Fibroblast of upper back skin (primary cell): ENCODE results near the gene PTPRD.

Experiments
- DNase-seq: peaks from one replicate; pipeline ENCODE4 v3.0.0-alpha.2; 2013

The PTPRD gene

DNA sequence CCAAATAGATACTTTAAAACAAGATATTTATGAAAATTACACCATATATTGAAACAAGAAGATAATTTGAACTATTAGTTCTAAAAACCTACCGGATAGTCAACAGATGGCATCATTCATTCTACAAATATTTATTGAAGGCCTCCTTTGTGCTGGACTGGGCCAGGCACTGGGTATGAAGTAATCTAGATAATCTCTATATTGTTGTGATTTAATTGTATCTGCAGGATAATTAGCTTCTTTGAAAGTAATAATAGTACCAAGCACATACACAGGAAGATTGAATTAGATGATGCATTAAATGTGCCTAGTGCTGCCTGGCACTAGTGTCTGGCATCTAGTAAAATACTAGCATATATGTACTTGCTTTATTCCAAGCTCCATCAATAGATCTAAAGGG, 2078.0 kb downstream of the PTPRD start:
- DNase-seq: no peak

DNA sequence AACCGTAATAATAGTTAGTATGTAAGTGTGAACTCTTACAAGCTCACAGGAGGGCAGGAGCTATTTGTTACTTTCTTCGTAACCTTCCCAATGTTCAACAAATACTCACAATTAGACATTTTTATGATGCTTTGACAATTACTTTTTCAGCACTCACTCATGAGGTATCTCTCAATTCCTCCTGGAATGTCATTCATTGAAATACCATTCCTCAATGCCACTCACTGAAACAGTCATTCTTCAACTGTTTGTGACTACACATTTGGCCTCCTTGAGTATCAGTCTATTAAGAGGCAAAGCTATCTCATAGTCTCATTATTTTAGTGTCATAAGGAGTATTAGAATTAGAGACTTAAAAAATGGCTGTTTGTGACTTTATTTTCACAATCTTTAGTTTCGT, 2079.1 kb downstream of the PTPRD start:
- DNase-seq: no peak

DNA sequence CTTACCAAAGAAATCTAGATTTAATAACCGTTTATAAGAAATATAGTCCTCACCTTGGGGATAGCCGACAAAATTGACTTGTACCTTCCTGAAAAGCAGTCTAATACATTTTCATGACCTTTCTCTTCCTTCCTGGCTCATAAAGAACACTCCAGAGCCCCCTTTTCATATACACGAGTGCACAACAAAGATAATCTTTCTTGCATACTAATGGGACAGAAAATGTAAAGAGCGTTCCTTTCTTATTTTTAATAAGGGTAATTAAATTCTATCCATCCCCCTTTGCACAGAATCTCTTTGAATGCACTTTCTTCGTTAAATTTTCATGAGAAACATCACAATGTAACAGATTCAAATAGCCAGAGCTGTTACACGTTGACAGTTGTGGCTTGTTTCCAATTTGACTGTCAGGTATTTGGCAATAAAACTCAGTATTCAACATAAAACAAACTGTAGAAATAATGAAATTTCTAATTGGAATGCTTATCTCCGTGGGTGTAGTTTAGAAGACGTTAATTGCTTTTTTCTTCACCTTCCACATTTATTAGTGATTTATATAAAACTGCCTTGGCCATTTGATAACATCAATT, 2080.9 kb downstream of the PTPRD start:
- DNase-seq: no peak

DNA sequence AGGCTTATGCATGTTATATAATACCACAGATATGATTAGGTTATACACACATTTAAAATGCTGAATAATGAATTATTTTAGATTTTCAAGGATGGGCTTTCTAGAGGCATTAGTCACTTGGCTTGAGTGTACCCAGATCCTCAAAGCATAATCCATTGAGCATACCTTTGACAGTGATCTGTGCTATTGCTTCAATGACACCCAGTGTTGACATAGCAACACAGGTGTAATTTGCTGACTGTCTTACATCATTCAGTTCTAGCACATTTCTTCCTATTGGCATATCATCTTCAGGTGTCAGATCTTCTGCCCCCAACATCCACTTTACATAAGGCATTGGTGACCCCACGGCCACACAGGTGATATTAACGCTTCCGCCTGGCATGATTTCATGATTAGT, 2091.7 kb downstream of the PTPRD start:
- no peak for DNase-seq

DNA sequence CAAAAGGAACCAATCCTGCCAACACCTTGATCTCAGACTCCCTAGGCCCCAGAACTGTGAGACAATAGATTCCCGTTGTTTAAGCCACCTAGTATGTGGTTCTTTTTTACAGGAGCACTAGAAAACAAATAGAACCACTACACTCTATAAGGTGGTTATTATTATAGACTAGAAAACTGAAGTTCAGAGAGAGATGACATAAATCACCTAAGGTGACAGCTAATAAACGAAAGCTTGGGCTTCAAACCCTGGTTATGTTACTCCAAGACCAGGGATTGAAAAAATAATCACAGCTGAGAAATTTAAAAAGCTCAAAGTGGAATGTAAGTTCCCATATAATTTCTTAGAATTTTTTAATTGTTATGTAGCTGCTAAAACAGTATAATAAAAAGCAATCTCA, 2097.1 kb downstream of the PTPRD start:
- no peak for DNase-seq

DNA sequence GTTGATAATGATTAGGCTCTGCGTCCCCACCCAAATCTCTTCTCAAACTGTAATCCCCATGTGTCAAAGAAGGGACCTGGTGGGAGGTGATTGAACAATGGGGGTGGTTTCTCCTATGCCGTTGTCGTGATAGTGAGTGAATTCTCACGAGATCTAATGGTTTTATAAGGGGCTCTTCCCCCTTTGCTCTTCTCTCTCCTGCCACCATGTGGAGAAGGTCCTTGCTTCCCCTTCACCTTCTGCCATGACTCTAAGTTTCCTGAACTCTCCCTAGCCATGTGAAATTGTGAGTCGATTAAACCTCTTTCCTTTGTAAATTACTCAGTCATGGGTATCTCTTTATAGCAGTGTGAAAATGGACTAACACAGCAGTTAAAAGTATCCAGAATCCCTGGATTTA, 2098.0 kb downstream of the PTPRD start:
- DNase-seq: no peak

DNA sequence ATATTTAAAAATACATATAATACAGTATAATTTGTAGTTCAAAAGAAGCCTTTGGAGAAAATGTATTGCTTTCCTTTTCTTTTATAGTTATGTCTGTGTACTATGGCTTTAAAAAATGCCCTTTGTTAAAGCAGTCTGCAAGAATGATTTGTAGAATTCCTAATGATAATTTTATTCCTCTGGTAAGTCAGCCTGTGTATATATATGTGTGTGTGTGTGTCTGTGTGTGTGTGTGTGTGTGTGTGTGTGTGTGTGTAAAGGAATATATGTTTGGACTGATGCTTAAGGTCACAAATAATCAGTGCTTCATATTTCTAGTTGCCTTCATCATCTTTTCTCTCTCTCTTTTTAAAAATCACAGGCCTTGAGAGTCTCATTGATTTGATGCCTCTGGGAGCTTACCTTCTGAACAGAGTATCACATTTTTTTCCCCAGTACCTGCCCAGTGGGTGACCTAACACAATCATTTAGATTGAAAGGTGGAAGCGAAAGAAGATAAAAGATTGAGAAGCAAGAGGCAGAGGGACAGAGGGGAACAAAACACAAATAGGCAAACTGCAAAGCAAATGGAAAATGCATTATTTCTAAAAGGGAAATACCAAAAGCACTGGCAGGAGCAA, 2104.0 kb downstream of the PTPRD start:
- DNase-seq: no peak

DNA sequence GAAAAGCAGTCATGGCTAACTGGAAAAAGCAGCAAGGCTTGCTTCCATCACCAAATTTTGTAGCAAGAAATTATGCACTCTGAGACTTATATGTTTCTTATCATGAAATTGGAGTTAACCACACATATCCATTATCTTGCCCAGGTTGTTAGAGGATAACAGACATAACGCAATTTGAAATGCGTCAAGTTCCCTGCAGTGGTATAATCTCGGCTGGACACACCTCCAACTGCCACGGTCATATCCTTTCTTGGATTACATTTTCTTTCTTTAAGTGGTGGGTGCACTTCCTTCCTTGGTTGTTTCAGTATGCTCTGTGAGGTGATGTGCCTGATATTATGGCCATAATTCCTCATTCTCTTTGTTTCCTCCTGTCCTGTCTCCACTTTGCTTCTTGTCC, 2118.2 kb downstream of the PTPRD start:
- no peak for DNase-seq

DNA sequence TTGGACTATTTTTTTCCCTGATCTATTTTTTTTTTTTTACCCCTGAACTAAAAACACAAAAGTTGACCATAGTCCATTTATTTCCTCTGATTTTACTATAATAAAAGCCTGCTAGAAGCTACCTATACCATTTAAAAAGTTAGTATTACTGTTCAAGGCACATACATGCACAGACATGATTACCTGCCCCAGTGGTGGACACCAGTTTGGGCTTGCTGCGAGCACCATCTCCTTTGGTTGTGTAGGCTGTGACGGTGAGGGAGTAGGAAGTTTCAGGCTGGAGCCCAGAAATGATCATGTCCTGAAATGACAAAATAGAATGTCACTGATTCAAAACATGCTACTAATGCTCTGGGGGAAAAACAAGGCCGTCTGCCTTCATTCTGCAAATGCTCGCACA, 2120.1 kb downstream of the PTPRD start:
- DNase-seq: no peak

DNA sequence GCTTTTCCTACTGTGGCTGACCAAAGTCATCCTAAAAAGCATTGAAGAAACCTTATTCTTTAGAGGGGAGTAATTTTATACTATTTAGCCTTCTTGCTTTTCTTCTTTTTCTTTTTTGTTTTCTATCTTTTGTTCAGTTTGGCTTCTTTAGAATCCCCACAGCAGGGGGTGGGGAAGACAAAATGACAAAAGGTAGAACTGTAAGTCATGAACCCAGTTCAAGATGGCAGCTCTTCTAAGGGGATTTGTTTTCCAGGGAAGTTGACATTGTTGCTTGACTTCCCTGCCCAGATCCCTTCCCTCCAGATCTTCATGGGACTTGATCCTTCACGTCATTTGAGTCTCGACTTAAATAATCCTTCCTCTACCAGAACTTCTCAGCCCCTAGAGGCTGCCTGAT, 2120.8 kb downstream of the PTPRD start:
- no peak for DNase-seq

DNA sequence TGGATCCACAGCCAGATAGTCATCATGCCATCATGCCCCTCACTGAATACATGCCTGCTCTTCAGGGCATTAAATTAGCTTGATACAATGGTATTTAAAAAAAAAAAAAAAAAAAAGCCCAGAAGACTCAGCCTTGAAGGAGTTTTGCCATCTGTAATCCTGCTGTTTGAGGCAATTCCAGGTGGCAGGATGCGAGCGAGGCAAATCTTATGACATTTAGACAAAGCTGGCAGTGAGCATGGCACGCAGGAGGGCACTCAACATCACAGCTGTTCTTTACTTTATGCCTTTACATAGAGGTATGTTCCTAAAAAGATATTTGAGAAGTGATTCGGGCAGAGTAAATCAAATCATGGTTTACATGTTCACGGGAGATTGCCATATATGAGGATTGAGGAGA, 2121.2 kb downstream of the PTPRD start:
- DNase-seq: no peak

DNA sequence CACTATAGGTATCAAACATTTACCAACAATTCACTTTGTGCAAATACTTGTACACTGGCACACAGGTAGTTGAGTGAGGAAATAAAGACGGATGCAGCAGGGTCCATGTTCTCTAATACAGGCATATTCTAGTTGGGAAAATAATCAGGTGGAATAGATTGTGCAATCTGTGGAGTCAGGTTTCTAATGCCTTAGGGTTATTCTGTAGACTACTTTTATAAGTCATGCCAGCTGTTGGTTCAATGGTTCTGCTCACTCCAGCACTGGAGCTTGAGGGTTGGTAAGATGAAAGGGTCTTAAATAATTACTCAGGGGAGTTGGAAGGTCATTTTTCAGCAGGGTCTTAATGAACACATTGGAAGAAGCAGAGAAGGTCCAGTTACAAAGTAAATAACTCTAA, 2123.0 kb downstream of the PTPRD start:
- DNase-seq: no peak

DNA sequence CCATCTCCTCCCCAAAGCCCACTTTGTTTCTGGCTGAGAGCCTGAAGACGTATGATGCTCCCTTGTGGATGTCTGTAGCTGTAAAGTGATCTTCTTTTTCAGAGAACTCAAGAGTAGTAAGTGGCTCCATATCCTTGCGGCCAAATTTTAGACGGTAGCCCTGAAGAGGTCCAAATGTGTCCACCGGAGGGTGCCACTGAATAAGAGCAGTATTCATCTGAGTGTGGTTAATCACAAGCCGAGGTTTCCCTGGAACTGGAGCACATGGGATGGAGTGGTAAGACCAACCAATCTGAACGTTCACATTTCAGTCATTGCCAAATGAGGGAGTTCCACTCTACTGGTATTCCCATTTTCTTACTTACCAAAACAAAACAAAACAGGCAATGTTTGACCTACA, 2126.7 kb downstream of the PTPRD start:
- peak; percentile 57 for DNase-seq

DNA sequence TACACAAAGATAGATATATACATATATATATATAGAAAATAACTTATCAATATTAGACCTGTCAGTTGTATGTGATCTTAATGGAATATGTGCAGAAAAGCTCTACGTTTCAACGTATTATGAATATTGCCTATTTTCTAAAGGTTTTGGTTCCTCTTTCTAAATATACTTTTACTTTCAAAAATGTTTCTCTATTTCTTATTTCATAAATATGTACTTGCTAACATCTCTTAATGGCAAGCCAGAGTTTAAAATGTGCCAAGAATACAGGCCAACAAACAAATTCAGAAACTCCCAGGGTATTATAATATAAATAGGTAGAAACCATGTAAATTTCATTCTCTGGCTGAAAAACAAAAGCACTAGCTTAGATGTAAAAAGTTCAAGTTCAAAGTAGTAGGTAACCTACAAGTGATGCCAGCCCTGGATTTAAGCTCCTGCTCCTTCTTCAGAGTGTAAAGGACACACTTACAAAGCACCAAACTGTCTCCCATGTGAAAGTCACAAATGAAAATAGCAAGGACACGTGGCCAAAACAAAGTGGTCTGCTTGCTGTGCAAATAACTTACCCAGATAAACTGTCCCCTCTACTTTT, 2128.1 kb downstream of the PTPRD start:
- DNase-seq: no peak

DNA sequence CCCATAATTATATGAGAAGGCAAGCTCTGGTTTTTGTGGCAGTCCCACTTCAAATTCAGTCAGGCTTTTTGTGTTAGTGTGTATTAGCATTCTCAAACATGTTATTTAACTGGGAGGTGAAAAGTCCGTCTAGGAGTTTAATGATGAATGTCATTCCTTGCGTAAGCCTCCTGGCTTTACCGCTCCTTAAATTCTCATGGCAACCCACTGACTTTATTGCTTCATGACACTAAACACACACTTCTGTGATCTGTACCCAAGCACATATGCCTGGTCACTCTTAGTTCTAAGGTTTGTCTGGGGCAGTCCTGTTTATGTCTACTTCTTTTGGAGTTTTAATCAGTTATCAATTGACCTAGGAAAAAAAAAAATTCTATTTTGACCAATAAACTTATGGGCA, 2135.4 kb downstream of the PTPRD start:
- DNase-seq: no peak

DNA sequence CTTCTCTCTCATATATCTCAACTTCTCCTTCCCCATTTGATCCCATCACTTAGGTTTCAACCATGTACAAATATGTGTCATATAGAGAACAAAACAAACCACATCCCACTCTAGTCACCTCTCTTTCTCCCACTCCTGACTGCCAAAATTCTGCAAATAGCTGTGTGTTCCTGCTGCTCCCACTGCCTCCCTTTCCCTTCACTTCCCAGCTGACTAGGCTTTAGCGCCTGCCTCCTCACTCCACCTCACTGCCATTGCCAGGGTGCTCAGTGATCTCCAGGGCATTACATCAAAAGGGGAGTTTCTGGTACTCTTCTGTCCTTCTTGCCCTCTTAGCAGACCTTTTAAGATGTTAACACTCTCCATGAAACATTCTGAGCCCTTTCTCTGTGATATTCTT, 2137.9 kb downstream of the PTPRD start:
- no peak for DNase-seq

DNA sequence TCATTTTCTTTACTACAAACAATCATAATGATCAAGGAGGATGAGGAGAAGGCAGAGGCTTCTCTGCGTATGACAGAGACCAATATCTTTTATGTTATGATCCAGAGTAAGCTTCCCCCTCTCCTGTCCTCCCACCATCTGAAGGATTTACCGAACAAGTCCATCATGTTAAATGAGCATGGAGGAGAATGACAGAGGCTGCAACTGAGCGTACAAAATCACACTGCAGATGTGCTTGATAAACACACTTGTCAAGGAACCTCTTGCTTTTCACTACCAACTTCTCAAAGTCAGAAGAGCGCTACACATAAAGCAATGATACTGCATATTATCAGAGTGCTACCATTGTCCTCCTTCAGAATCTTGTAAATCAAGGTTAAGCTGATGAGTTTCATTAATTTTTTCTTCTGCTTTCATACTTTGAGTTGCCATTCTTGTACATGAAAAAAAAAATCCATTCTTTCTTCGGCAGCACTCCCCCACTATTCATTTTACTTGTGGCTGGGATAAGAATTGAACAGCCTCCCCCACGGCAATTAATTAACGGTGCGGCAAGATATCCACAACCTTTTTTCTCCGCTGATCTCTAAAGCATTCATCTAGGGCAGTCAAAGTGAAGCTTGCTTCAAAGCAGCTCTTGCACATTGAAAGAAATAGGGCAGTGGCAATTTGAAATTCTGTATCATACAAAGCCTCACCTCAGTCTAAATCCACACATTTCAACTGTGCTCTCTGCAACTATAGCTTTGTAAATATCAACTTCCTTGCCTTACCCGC, 2139.4 kb downstream of the PTPRD start:
- no peak for DNase-seq

DNA sequence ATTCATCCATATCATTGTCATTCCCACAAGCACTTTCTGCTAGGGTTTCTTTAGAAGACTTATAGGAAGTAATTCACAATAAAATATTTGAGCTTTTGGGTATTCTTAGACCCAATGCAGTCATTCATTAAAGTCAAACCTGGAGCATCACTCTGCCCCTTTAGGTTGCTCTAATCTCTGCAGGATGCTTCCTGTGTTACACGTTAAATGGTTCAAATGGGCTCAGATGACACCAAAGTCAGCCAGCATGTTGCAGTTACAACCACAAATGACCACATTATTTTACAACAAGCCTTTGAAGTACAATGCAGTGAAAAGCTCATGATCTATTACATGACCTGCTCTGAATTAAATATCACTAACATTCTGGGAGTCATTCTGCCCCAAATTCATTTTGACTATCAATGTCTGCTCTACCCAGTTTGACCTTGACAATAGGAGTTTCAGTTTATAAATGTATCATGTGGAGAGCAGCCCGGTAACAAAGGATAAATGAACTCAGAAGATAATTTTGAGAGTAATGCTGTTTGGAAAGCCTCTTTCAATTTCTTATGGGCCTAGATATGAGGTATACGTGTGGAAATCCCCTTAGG, 2144.7 kb downstream of the PTPRD start:
- no peak for DNase-seq

DNA sequence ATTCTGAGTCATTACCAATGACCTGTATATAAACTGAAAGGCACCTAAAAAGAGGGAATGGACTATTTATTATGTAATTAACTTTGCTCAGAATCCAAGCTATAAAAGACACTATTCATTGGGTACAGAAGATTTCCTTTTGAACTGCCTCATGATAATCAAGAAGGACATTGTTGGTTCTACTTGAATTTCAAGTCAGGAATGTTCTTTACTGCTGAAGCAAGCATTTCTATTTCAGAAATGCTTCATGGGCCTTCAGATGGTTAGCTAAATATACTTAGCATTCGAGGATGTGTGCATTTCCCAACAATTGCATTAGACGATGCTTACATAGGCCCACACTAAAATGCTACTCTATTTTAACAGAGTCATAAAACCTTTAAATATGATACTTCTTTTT, 2155.0 kb downstream of the PTPRD start:
- no peak for DNase-seq

DNA sequence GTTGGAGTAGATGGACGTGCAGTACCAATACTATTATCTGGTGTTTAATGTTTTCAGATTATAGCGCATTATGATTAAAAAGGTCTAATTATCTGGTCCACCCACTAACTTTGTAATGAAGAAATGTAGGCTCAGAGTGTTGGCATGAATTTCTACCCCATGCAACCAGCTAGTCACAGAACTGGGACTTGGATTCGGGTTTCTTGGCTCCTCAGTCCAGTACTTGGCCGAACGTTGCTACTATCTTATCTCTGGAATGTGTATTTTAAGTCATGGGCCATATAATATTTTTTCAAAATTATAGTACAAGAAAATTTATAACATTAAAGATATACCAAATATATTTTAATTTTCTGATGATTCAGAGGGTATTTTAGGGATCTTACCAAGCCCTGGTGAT, 2155.7 kb downstream of the PTPRD start:
- no peak for DNase-seq

DNA sequence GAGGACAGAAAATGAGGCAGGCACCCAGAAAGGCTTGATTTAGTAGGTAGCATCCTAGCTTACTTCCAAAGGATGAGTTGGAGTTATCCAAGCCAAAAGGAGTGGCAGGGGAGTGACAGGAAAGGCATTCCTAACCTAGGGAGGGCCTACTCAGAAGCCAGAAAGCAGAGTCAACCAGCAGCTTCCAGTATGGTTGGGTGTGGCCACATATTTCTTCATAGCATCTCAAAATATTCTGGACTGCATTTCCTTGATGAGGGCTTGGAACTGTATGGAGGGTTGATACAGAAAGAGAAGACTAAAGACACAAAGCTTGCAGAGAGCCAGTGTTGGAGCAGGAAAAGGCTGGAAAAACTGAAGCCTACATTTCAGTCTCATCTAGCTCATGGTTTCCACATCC, 2156.5 kb downstream of the PTPRD start:
- DNase-seq: no peak

DNA sequence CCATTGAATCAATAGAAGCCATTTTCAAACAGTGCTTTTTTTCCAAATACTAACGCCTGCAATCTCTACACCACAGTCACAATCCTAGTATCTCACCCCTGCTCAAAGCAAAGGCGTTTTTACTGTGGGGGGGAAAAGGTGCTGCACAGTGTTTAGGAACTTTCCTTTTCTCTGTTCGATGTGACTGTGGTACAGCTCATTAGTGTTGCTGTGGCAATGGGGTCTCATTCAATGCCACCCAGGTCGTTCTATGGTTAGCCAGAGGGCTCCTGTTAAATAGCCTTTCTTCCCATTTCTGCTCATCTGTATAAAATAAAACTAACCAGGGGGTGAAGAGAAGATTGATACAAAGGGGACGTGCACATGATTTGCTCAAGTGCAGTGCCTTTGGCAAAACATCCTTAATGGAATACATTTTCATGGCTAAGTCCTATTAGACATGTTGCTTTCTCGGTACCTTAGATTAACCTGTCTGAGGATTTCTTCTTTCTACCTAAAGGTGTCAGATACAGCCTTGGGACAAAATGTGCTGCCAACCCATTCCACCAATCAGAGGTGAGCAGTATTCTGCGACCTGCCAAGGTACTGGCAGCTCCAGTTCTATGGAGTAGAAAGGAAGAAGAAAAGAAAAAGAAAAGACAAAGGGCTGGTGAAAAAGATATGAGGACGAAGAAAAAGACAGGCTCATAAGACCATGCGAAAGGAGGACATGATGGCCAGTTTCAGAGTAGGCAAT, 2161.8 kb downstream of the PTPRD start:
- DNase-seq: no peak

DNA sequence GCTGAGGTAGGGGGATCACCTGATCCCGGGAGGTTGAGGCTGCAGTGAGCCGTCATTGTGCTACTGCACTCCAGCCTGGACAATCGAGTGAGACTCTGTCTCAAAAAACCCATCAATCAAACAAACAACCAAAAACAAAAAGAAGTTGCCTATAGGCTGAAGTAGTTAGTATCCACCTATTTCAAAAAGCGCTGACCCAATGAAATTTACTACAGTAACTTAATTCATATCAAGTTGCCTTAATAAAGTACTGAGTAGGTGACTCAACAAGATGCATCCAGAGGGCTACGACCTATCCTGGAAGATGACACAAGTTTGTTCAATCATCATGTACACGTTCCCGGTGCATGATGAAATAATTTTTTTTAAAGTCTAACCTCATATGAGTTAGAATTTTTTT, 2164.6 kb downstream of the PTPRD start:
- DNase-seq: no peak
